ENCODE data around the gene AEBP2.

DNA sequence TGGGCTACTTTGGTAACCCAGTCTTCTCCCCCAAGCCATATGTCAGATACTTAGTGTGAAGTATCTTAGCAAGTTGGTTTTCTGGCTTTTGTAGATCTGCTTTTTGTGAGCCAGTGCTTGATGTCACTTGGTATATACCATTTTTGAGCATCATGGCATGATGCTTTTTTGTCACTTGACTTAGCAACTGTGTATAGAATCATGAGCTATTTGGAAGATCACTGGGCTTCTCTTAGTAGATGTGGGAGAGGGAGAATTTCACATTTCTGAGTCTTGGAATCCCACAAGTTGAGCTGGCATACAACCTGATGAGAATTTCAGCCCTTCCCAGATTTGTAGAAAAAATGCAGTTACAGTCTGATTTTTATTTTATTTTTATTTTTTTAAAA is 24.9 kb downstream of the AEBP2 start:
- TF ChIP-seq, protein P1, sequence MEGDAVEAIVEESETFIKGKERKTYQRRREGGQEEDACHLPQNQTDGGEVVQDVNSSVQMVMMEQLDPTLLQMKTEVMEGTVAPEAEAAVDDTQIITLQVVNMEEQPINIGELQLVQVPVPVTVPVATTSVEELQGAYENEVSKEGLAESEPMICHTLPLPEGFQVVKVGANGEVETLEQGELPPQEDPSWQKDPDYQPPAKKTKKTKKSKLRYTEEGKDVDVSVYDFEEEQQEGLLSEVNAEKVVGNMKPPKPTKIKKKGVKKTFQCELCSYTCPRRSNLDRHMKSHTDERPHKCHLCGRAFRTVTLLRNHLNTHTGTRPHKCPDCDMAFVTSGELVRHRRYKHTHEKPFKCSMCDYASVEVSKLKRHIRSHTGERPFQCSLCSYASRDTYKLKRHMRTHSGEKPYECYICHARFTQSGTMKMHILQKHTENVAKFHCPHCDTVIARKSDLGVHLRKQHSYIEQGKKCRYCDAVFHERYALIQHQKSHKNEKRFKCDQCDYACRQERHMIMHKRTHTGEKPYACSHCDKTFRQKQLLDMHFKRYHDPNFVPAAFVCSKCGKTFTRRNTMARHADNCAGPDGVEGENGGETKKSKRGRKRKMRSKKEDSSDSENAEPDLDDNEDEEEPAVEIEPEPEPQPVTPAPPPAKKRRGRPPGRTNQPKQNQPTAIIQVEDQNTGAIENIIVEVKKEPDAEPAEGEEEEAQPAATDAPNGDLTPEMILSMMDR (IDR thresholded peaks at IDR 0.05): no peak
- TF ChIP-seq POLR2A (IDR thresholded peaks at IDR 0.05): no peak

Measured in adrenal gland (tissue), 5 donors.